ENCODE results near the gene HYAL2. TPM values are rescaled to one million over a fixed set of nuclear protein-coding genes. Genes with fewer than 3 reads are reported as not detected.
A peak's percentile ranks its signal among the peaks of the same experiment; 100 is the strongest.

HYAL2 gene
- total and polyA plus RNA-seq, 9 of the 15 experiments (the other 6 are each of a cell fraction or from before 2014, with no cell fraction given): 0.36 to 22.7 (median 11.4) TPM; not detected in 1

DNA sequence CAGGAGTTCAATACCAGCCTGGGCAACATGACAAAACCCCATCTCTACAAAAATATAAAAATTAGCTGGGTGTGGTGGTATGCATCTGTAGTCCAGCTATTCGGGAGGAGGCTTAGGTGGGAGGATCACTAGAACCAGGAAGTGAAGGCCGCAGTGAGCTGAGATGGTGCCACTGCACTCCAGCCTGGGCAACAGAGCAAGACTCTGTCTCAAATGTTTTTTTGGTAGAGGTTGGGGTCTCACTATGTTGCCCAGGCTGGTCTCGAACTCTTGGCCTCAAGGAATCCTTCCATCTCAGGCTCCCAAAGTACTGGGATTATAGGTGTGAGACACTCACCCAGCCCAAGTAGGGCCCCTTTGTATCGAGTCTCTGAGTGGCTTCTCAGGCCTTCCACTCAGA, 28.5 kb downstream of the HYAL2 start:
- no peak for DNase-seq (ENCODE audit: extremely low read depth in 1 of 4, low spot score in 3 of 4)
- H2AFZ ChIP-seq (ENCODE audit: low read depth, low read length): no peak overlapping the region
- CTCF ChIA-PET (ENCODE audit: low intra/inter-chr PET ratio): no interaction called here
- FAIRE-seq: no peak
- ATAC-seq: no peak
- 77% methylated on average over 4 of the region's 4 CpGs for WGBS (ENCODE audit: insufficient coverage, low coverage, missing lambda C conversion rate)
- POLR2A ChIA-PET: no interaction called here
- peak; percentile 57; the same call in 1 of the 2 replicates for TF ChIP-seq ZNF121 (CRISPR knock-in tag; conservative IDR thresholded peaks at IDR 0.05)
- TF ChIP-seq, protein P1, sequence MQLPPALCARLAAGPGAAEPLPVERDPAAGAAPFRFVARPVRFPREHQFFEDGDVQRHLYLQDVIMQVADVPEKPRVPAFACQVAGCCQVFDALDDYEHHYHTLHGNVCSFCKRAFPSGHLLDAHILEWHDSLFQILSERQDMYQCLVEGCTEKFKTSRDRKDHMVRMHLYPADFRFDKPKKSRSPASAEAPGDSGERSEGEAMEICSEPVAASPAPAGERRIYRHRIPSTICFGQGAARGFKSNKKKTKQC (CRISPR knock-in tag; IDR thresholded peaks at IDR 0.05): no peak
- no peaks in the 10 kb centered on the region for H4K20me1 ChIP-seq (replicated peaks; ENCODE audit: control insufficient read depth, insufficient read depth, low read length)
- H3K4me2 ChIP-seq (ENCODE audit: insufficient read depth, low read length): no peak overlapping the region
- H3K36me3 ChIP-seq (ENCODE audit: control insufficient read depth, insufficient read depth, low read length): peaks cover 27% of the 10 kb centered on the region; the same call in 2 of the 3 replicates
- no TSS peak for BruUV-seq (replicated peaks)
- intact Hi-C loops (cut with micrococcal nuclease): no loop called here
- no peaks in the 10 kb centered on the region for H3K9me3 ChIP-seq (replicated peaks; ENCODE audit: control insufficient read depth, insufficient read depth, low read depth, low read length)
- H3K79me2 ChIP-seq (ENCODE audit: control insufficient read depth, insufficient read depth, low read length): peaks cover 50% of the 10 kb centered on the region
- H3K9ac ChIP-seq (ENCODE audit: insufficient read depth in 1 of 2, low read depth in 2 of 2, low read length in 2 of 2): no peak overlapping the region
- no peaks in the 10 kb centered on the region for H3K9me1 ChIP-seq (ENCODE audit: control insufficient read depth, insufficient read depth, low read length)
- H3K4me1 ChIP-seq (replicated peaks in 1 of 2; ENCODE audit: control insufficient read depth in 2 of 2, insufficient read depth in 2 of 2, low read length in 2 of 2): peaks cover 13 to 76% of the 10 kb centered on the region in 2 experiments; a peak in 4 of 5 replicates
- in situ Hi-C loops (cut with MboI): no loop called here
- no peak overlapping the region for H3K4me3 ChIP-seq
- H3K27ac ChIP-seq (ENCODE audit: extremely low read depth, low read depth, low read length): no peak overlapping the region
- H3K27me3 ChIP-seq (ENCODE audit: control insufficient read depth in 2 of 2, insufficient read depth in 2 of 2, low read length in 2 of 2): no peaks in the 10 kb centered on the region

DNA sequence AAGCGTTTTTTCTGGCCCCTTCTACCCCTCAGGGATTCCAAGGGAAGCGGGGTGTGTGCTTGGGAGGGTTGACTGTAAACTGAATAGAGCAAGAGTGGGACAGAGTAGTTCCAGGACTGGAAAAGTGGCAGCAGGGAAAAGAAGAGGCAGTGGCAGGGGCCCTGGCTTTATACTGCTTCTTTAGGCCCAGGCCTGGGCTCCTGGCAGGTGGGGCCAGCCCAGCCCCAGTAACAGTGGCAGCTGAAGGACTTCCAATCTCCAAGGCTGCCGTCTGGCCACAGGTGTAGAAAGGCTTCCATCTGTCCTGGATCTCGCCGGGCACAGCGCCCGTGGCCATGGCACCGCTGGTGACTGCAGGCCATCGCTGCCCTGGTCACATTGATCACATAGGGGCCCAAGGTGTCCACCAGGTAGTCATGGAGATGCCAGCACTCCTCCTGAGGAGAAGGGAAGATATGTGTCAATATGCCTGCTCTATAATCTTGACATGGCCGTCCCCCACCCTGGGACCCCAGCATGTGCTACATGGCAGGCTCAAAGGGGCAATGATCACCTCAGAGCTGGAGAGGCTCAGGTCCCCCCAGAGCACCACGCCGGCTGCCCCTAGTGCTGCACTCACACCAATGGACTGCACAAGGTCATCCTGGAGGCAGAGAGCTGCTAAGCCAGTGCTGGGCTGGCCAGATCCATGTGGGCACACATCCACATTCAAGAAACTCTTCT, 29.3 kb downstream of the HYAL2 start:
- Histone ChIP-seq H3K9me1 (ENCODE audit: control insufficient read depth, insufficient read depth, low read length) (no peaks in the 10 kb centered on the region), H3K4me3 (peak overlapping the region; percentile 27; the same call in 1 of the 2 replicates), H3K36me3 (ENCODE audit: control insufficient read depth, insufficient read depth, low read length) (peaks cover 36% of the 10 kb centered on the region; the same call in 2 of the 3 replicates), H3K27me3 (ENCODE audit: control insufficient read depth in 2 of 2, insufficient read depth in 2 of 2, low read length in 2 of 2) (no peaks in the 10 kb centered on the region), H3K27ac (ENCODE audit: extremely low read depth, low read depth, low read length) (peak overlapping the region; percentile 67), H3K9me3 (replicated peaks; ENCODE audit: control insufficient read depth, insufficient read depth, low read depth, low read length) (no peaks in the 10 kb centered on the region), H2AFZ (ENCODE audit: low read depth, low read length) (no peak overlapping the region; the same call in 1 of the 2 replicates), H3K9ac (ENCODE audit: insufficient read depth in 1 of 2, low read depth in 2 of 2, low read length in 2 of 2) (peak overlapping the region; percentile 70 to 100), H3K79me2 (ENCODE audit: control insufficient read depth, insufficient read depth, low read length) (peaks cover 42% of the 10 kb centered on the region), H3K4me2 (ENCODE audit: insufficient read depth, low read length) (peak overlapping the region; percentile 91), H3K4me1 (replicated peaks in 1 of 2; ENCODE audit: control insufficient read depth in 2 of 2, insufficient read depth in 2 of 2, low read length in 2 of 2) (peaks cover 12 to 71% of the 10 kb centered on the region in 2 experiments; a peak in 4 of 5 replicates), H4K20me1 (replicated peaks; ENCODE audit: control insufficient read depth, insufficient read depth, low read length) (no peaks in the 10 kb centered on the region)
- ChIA-PET CTCF (ENCODE audit: low intra/inter-chr PET ratio) (no interaction called here), POLR2A (interaction anchor here (0.5 to 1.0 kb wide), 2 partner anchors 26 to 43 kb away, joined by 3 to 5 read pairs; no protein-coding TSS in a partner anchor)
- no TSS peak for BruUV-seq (replicated peaks)
- ATAC-seq (no peak), DNase-seq (ENCODE audit: extremely low read depth in 1 of 4, low spot score in 3 of 4) (no peak), FAIRE-seq (no peak)
- intact Hi-C loops (cut with micrococcal nuclease): no loop called here
- TF ChIP-seq, protein P2, sequence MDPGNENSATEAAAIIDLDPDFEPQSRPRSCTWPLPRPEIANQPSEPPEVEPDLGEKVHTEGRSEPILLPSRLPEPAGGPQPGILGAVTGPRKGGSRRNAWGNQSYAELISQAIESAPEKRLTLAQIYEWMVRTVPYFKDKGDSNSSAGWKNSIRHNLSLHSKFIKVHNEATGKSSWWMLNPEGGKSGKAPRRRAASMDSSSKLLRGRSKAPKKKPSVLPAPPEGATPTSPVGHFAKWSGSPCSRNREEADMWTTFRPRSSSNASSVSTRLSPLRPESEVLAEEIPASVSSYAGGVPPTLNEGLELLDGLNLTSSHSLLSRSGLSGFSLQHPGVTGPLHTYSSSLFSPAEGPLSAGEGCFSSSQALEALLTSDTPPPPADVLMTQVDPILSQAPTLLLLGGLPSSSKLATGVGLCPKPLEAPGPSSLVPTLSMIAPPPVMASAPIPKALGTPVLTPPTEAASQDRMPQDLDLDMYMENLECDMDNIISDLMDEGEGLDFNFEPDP (CRISPR knock-in tag; IDR thresholded peaks at IDR 0.05): no peak
- TF ChIP-seq, protein P3, sequence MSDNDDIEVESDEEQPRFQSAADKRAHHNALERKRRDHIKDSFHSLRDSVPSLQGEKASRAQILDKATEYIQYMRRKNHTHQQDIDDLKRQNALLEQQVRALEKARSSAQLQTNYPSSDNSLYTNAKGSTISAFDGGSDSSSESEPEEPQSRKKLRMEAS (CRISPR knock-in tag; IDR thresholded peaks at IDR 0.05): 0 out of 2 replicates have a peak, but pooled peaks have one; percentile 16
- in situ Hi-C loops (cut with MboI): no loop called here
- 64% methylated on average over 12 of the region's 12 CpGs for WGBS (ENCODE audit: insufficient coverage, low coverage, missing lambda C conversion rate)
